GM12865 (cell line): ENCODE results near the gene LPP.

Experiments
- DNase-seq: peaks from one replicate; pipeline ENCODE4 v3.0.0; 2010; ENCODE audit warnings: low read depth
- H3K4me3 ChIP-seq: 2 replicates; pipeline ENCODE4 v1.5.1; 2011; ENCODE audit warnings: mild to moderate bottlenecking, low read depth, low read length, control low read depth
- CTCF ChIP-seq: IDR thresholded peaks from 2 replicates; pipeline ENCODE4 v1.5.1; 2011; ENCODE audit warnings: low read length, control low read depth, low read depth, inconsistent platforms; ENCODE audit not compliant: insufficient read depth; ENCODE audit errors: missing control alignments

LPP gene

GRCh38 chr3:188558343-188559071 is 404.6 kb downstream of the LPP start:
- H3K4me3 ChIP-seq, result no peak overlapping the region
- TF ChIP-seq CTCF, result no peak
- no peak for DNase-seq

- DNase-seq, result no peak
- TF ChIP-seq CTCF, result no peak
- H3K4me3 ChIP-seq, result no peak overlapping the region
Measured at GRCh38 chr3:188559072-188559429, 405.1 kb downstream of the LPP start.

GRCh38 chr3:188559856-188560255 is 405.9 kb downstream of the LPP start:
- TF ChIP-seq CTCF, result no peak

GRCh38 chr3:188562144-188562543 is 408.2 kb downstream of the LPP start:
- TF ChIP-seq CTCF, result no peak
- H3K4me3 ChIP-seq, result no peak overlapping the region
- DNase-seq, result no peak

More at GRCh38 chr3:188559856-188560255, 405.9 kb downstream of the LPP start:
- no peak for DNase-seq
- H3K4me3 ChIP-seq, result no peak overlapping the region

GRCh38 chr3:188567478-188568195 is 413.7 kb downstream of the LPP start:
- no peak overlapping the region for H3K4me3 ChIP-seq
- TF ChIP-seq CTCF, result no peak
- DNase-seq, result no peak

- DNase-seq, result no peak
Measured at GRCh38 chr3:188568736-188569135, 414.8 kb downstream of the LPP start.

More at GRCh38 chr3:188568736-188569135, 414.8 kb downstream of the LPP start:
- no peak overlapping the region for H3K4me3 ChIP-seq
- no peak for TF ChIP-seq CTCF
